Measurements from ENCODE around the gene PLD6. TPM values are rescaled to one million over a fixed set of nuclear protein-coding genes. Genes with fewer than 3 reads are reported as not detected.

Gene PLD6
- total RNA-seq, 4 donors from 2014 or later: 7.1 to 20.7 (median 9.3) TPM

DNA sequence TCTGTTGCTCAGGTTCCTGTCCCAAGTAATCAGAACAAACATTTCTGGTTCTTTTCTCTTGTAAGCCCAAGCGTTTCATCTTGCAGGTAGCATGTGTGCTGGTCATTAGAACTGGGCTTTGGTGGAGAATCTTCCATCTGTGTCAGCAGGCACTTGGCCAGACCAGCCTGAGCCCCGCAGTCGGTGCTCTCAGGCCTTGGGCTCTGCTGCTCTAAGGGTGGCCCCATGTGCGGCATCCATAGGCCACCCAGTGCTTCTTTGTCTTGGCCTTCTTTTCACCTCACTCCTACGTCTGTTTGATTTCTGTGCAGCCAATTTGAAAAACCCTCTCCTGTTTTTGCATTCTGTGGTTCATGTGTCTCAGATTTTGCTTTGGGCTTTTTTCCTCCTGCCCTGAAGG is 51.6 kb downstream of the PLD6 start:
- no peak overlapping the region for H3K4me3 ChIP-seq
- H3K27me3 ChIP-seq: no peaks in the 10 kb centered on the region
- TF ChIP-seq EP300 (IDR thresholded peaks at IDR 0.05) (no peak), POLR2AphosphoS5 (IDR thresholded peaks at IDR 0.05) (no peak), POLR2A (IDR thresholded peaks at IDR 0.05) (no peak)
- TF ChIP-seq, protein P1, sequence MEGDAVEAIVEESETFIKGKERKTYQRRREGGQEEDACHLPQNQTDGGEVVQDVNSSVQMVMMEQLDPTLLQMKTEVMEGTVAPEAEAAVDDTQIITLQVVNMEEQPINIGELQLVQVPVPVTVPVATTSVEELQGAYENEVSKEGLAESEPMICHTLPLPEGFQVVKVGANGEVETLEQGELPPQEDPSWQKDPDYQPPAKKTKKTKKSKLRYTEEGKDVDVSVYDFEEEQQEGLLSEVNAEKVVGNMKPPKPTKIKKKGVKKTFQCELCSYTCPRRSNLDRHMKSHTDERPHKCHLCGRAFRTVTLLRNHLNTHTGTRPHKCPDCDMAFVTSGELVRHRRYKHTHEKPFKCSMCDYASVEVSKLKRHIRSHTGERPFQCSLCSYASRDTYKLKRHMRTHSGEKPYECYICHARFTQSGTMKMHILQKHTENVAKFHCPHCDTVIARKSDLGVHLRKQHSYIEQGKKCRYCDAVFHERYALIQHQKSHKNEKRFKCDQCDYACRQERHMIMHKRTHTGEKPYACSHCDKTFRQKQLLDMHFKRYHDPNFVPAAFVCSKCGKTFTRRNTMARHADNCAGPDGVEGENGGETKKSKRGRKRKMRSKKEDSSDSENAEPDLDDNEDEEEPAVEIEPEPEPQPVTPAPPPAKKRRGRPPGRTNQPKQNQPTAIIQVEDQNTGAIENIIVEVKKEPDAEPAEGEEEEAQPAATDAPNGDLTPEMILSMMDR (IDR thresholded peaks at IDR 0.05): no peak
- peaks cover 3 to 29% (median 19%) of the 10 kb centered on the region in 3 donors for H3K4me1 ChIP-seq
- H3K36me3 ChIP-seq: peaks cover 0 to 92% of the 10 kb centered on the region in 2 donors
- H3K27ac ChIP-seq: no peak overlapping the region
- 80% methylated on average over 5 of the region's 5 CpGs; no CpG with 5 or more reads in 1 of the 2 donors for WGBS, 2 donors (ENCODE audit: low coverage in 1 of 2)
- no peaks in the 10 kb centered on the region for H3K9me3 ChIP-seq
- no peak for ATAC-seq

DNA sequence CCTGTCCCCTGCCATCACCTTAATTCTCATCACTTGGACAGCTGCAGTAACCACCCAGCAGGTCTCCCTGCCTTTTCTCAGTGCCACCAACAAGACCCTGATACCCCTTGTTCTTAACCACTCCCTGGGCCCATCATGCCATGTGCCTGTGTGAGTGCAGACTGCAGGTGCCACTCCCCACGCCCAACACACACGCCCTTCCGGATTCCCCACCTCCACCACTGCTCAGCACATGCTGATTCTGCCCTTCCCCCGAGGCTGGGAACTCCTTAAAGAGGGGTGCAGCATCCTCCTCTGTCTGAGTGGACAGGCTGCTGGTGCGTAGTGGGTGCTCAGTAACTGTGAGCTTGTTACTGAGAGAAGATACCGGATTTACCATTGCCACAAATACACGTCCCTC is 52.4 kb downstream of the PLD6 start:
- Histone ChIP-seq H3K36me3 (peaks cover 0 to 89% of the 10 kb centered on the region in 2 donors), H3K4me3 (no peak overlapping the region), H3K9me3 (no peaks in the 10 kb centered on the region), H3K27ac (no peak overlapping the region), H3K27me3 (no peaks in the 10 kb centered on the region), H3K4me1 (peaks cover 3 to 29% (median 19%) of the 10 kb centered on the region in 3 donors)
- WGBS, 2 donors (ENCODE audit: low coverage in 1 of 2): 66 to 82% methylated on average over 4 of the region's 7 CpGs
- ATAC-seq: no peak
- TF ChIP-seq, protein P1 (IDR thresholded peaks at IDR 0.05): no peak
- TF ChIP-seq EP300 (IDR thresholded peaks at IDR 0.05): no peak
- no peak for TF ChIP-seq POLR2AphosphoS5 (IDR thresholded peaks at IDR 0.05)
- no peak for TF ChIP-seq POLR2A (IDR thresholded peaks at IDR 0.05)

DNA sequence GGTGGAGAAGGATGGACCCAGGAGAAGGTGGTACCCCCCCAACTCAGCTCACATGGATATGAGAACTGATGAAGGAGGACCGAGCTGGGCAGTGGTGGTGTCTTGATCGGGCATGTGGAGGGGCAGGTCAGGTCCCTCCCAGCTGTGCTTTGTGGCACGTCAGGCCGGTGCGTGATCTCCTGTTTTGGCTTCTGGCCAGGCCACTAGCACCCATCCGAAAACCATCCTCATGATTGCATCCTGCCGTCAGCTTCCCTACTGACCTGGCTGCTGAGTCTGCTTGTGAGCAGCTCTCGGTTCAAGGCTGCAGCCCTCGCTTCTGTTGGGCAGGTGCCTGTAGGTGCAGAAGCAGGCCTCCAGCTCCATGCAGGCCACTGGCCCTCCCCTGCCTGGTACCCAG is 53.1 kb downstream of the PLD6 start:
- Histone ChIP-seq H3K27ac (peak overlapping the region in 3 of 4 donors; percentile 75 to 81 (median 80)), H3K27me3 (no peaks in the 10 kb centered on the region), H3K4me3 (no peak overlapping the region), H3K9me3 (no peaks in the 10 kb centered on the region), H3K4me1 (peaks cover 3 to 29% (median 19%) of the 10 kb centered on the region in 3 donors), H3K36me3 (peaks cover 0 to 89% of the 10 kb centered on the region in 2 donors)
- ATAC-seq: no peak
- WGBS, 2 donors (ENCODE audit: low coverage in 1 of 2): 83 to 100% methylated on average over 2 of the region's 9 CpGs
- TF ChIP-seq, protein P1 (IDR thresholded peaks at IDR 0.05): no peak
- no peak for TF ChIP-seq EP300 (IDR thresholded peaks at IDR 0.05)
- TF ChIP-seq POLR2AphosphoS5 (IDR thresholded peaks at IDR 0.05): no peak
- TF ChIP-seq POLR2A (IDR thresholded peaks at IDR 0.05): no peak

DNA sequence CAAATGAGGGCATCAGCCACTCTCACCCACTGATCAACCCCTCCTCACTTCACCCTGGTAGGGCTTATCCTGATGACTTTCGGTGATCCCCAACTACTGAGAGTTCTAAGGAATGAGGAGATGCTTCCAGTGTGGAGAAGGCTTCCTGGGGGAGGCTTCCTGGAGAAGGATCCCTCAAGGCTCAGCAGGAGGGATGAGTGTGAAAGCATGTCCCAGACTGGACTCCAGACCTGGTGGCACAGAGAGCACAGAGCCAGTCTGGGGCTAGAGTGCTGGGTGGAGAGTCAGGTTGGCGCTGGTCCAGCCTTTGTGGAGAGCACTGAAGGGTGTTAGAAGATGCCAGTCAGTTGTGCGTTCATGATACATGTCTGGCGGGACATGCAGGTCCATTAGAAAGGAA is 53.7 kb downstream of the PLD6 start:
- H3K4me3 ChIP-seq: no peak overlapping the region

DNA sequence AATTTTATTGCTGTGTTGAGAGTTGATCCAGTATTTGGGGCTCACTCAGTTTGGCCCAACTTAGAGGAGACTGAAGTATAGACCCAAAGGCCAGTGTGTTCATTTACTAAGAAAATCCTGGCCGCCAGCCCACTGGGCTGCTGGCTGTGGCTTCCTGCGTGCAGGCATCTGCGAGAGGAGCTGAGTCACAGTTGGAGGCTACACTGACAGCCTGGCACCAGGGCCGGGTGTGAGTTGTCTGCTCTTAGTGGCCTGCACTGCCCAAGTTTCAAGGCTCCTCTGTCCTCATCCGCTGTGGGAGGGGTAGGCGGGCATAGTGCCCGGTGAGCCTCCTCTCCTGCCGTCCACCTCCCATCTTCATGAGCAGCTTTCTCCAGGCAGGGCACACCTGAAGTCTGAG is 54.2 kb downstream of the PLD6 start:
- WGBS, 2 donors (ENCODE audit: low coverage in 1 of 2): 20% methylated on average over 3 of the region's 8 CpGs; no CpG with 5 or more reads in 1 of the 2 donors
- peak; percentile 67 for TF ChIP-seq POLR2AphosphoS5 (IDR thresholded peaks at IDR 0.05)
- no peak for TF ChIP-seq POLR2A (IDR thresholded peaks at IDR 0.05)
- H3K4me3 ChIP-seq: no peak overlapping the region
- H3K9me3 ChIP-seq: no peaks in the 10 kb centered on the region
- peaks cover 0 to 89% of the 10 kb centered on the region in 2 donors for H3K36me3 ChIP-seq
- H3K4me1 ChIP-seq: peaks cover 3 to 29% (median 19%) of the 10 kb centered on the region in 3 donors
- peak overlapping the region; percentile 21 to 81 (median 78) for H3K27ac ChIP-seq
- no peaks in the 10 kb centered on the region for H3K27me3 ChIP-seq
- ATAC-seq: peak; percentile 95

More for the DNA sequence above, 53.7 kb downstream of the PLD6 start:
- H3K27ac ChIP-seq: peak overlapping the region in 3 of 4 donors; percentile 75 to 81 (median 80)
- TF ChIP-seq POLR2AphosphoS5 (IDR thresholded peaks at IDR 0.05) (no peak), POLR2A (IDR thresholded peaks at IDR 0.05) (no peak), EP300 (IDR thresholded peaks at IDR 0.05) (no peak)
- TF ChIP-seq, protein P1 (IDR thresholded peaks at IDR 0.05): no peak
- H3K36me3 ChIP-seq: peaks cover 0 to 89% of the 10 kb centered on the region in 2 donors
- ATAC-seq: no peak
- no peaks in the 10 kb centered on the region for H3K9me3 ChIP-seq
- 21 to 73% methylated on average over 2 to 3 of the region's 4 CpGs for WGBS, 2 donors (ENCODE audit: low coverage in 1 of 2)
- no peaks in the 10 kb centered on the region for H3K27me3 ChIP-seq
- peaks cover 3 to 29% (median 19%) of the 10 kb centered on the region in 3 donors for H3K4me1 ChIP-seq

Data from gastroesophageal sphincter (tissue), 4 donors.